Peyer's patch (tissue), 4 donors: ENCODE results near the gene MTMR2. TPM values are rescaled to one million over a fixed set of nuclear protein-coding genes. Genes with fewer than 3 reads are reported as not detected.

Experiments used
- DNase-seq, 3 donors: peaks; one replicate each; pipeline ENCODE4 v3.0.0-alpha.2; 2017 to 2019
- H3K27ac ChIP-seq, 4 donors: fragments of 200-600 bp; sonication (generic); one replicate each; pipeline ENCODE4 v1.5.1; 2016 to 2019
- H3K27me3 ChIP-seq, 2 donors: fragments of 200-600 bp; sonication (generic); one replicate each; pipeline ENCODE4 v1.5.1; 2019
- H3K36me3 ChIP-seq, 3 donors: fragments of 200-600 bp; sonication (generic); one replicate each; pipeline ENCODE4 v1.5.1; 2016 to 2019
- H3K4me1 ChIP-seq, 4 donors: fragments of 200-600 bp; sonication (generic); one replicate each; pipeline ENCODE4 v1.5.1; 2016 to 2019
- H3K4me3 ChIP-seq, 4 donors: fragments of 200-600 bp; sonication (generic); 1 replicate in 3 of 4; 2 replicates in 1 of 4; pipeline ENCODE4 v1.5.1; 2016 to 2019; ENCODE audit warnings: mild to moderate bottlenecking in 1 of 4
- H3K9me3 ChIP-seq, 4 donors: fragments of 200-600 bp; sonication (generic); one replicate each; pipeline ENCODE4 v1.5.1; 2016 to 2019; ENCODE audit warnings: mild to moderate bottlenecking in 1 of 4
- CTCF ChIP-seq, 6 experiments: fragments of 450-650 bp in 4 of 6; fragments of 200-600 bp in 2 of 6; sonication (generic) in 1 of 6; IDR thresholded peaks; one replicate each; pipeline ENCODE4 v1.5.1; 2017 to 2019; ENCODE audit warnings: antibody characterized with exemption in 6 of 6, mild to moderate bottlenecking in 3 of 6, moderate library complexity in 1 of 6
- POLR2A ChIP-seq, 2 donors: fragments of 450-650 bp; IDR thresholded peaks; one replicate each; pipeline ENCODE4 v1.5.1; 2017; ENCODE audit warnings: antibody characterized with exemption in 2 of 2, mild to moderate bottlenecking in 2 of 2, moderate library complexity in 2 of 2
- total RNA-seq, 4 donors: library from RNA; depleted of rRNA; stranded (reverse); fragments of >200 nt; gene quantifications; one replicate each; pipeline ENCODE4 v1.1.0, GENCODE V29; 2016

The MTMR2 gene
- total RNA-seq, 4 donors from 2014 or later = 7.9 to 17.3 (median 11.1) TPM

- no peak for DNase-seq
- no peak overlapping the region for H3K27ac ChIP-seq
- H3K9me3 ChIP-seq = no peaks in the 10 kb centered on the region
- no peak for TF ChIP-seq POLR2A (IDR thresholded peaks at IDR 0.05)
- TF ChIP-seq CTCF (IDR thresholded peaks at IDR 0.05) = no peak
- no peak overlapping the region for H3K4me3 ChIP-seq
- no peaks in the 10 kb centered on the region for H3K27me3 ChIP-seq
- H3K36me3 ChIP-seq = no peaks in the 10 kb centered on the region
- H3K4me1 ChIP-seq = peaks cover 0 to 10% (median 0%) of the 10 kb centered on the region in 4 donors
Observed at GRCh38 chr11:95918720-95919119, 5.2 kb downstream of the MTMR2 start.

GRCh38 chr11:95918056-95918455 lies 5.9 kb downstream of the MTMR2 start:
- Histone ChIP-seq H3K36me3 (no peaks in the 10 kb centered on the region), H3K27ac (no peak overlapping the region), H3K27me3 (no peaks in the 10 kb centered on the region), H3K4me3 (no peak overlapping the region), H3K9me3 (no peaks in the 10 kb centered on the region), H3K4me1 (peaks cover 0 to 10% (median 0%) of the 10 kb centered on the region in 4 donors)
- no peak for TF ChIP-seq POLR2A (IDR thresholded peaks at IDR 0.05)
- TF ChIP-seq CTCF (IDR thresholded peaks at IDR 0.05) = no peak
- DNase-seq = no peak

GRCh38 chr11:95917193-95918036 lies 6.5 kb downstream of the MTMR2 start:
- no peaks in the 10 kb centered on the region for H3K9me3 ChIP-seq
- peaks cover 0 to 10% (median 0%) of the 10 kb centered on the region in 4 donors for H3K4me1 ChIP-seq
- no peaks in the 10 kb centered on the region for H3K36me3 ChIP-seq
- no peaks in the 10 kb centered on the region for H3K27me3 ChIP-seq
- no peak for TF ChIP-seq CTCF (IDR thresholded peaks at IDR 0.05)
- TF ChIP-seq POLR2A (IDR thresholded peaks at IDR 0.05) = no peak
- H3K4me3 ChIP-seq = no peak overlapping the region
- peak overlapping the region in 2 of 4 donors; percentile 20 to 42 for H3K27ac ChIP-seq
- no peak for DNase-seq

GRCh38 chr11:95916049-95916448 lies 7.9 kb downstream of the MTMR2 start:
- DNase-seq = no peak
- Histone ChIP-seq H3K4me3 (no peak overlapping the region), H3K27me3 (no peaks in the 10 kb centered on the region), H3K36me3 (no peaks in the 10 kb centered on the region), H3K9me3 (no peaks in the 10 kb centered on the region), H3K27ac (no peak overlapping the region), H3K4me1 (peaks cover 0 to 10% (median 0%) of the 10 kb centered on the region in 4 donors)
- TF ChIP-seq POLR2A (IDR thresholded peaks at IDR 0.05) (no peak), CTCF (IDR thresholded peaks at IDR 0.05) (no peak)

GRCh38 chr11:95915051-95915450 lies 8.9 kb downstream of the MTMR2 start:
- no peak overlapping the region for H3K27ac ChIP-seq
- H3K4me3 ChIP-seq = no peak overlapping the region
- H3K27me3 ChIP-seq = no peaks in the 10 kb centered on the region
- no peaks in the 10 kb centered on the region for H3K36me3 ChIP-seq
- no peak for DNase-seq
- no peaks in the 10 kb centered on the region for H3K9me3 ChIP-seq
- TF ChIP-seq POLR2A (IDR thresholded peaks at IDR 0.05) = no peak
- no peak for TF ChIP-seq CTCF (IDR thresholded peaks at IDR 0.05)
- H3K4me1 ChIP-seq = peaks cover 0 to 10% (median 0%) of the 10 kb centered on the region in 4 donors
